Heart left ventricle (tissue), 13 donors: Measurements from ENCODE around the gene PRR35.

Experiments
- POLR2A ChIP-seq, 2 donors: fragments of 450-650 bp; IDR thresholded peaks; one replicate each; pipeline ENCODE4 v1.6.1; 2017; ENCODE audit warnings: antibody characterized with exemption in 2 of 2, mild to moderate bottlenecking in 2 of 2, moderate library complexity in 2 of 2
- TF ChIP-seq, protein P1 (sequence below), 12 donors: fragments of 200-600 bp; sonication (generic) in 4 of 12; IDR thresholded peaks; one replicate each; pipeline versions ENCODE4 v1.5.0 to v1.8.0; 2018 to 2022; ENCODE audit warnings: antibody characterized with exemption in 12 of 12, mild to moderate bottlenecking in 5 of 12
- donor health status: ischemic (EF 13 %, LVEDD 7.1; RV severe dilation, severe dysfunction).
- donor health status: DM: no; HTN: yes; CAD: no.
- donor health status: DM: no; HTN: no; CAD: no.
- donor health status: ischemic (EF 25% LVEDD 6.9; RV normal size, moderate dysfunction).
- donor health status: ischemic (EF 25% LVEDD 5.7; RV mildly dilated, moderate dysfunction).
- donor health status: ischemic (EF 35%, LVEDD 5.7; RV mildly dilated, moderate dysfunction).
- donor health status: nonischemic (EF 11% LVEDD 7.7; RV severe dilation, severe dysfunction).
- donor health status: DM: yes; HTN: yes; CAD: no.
- donor health status: PGD.
- donor health status: ischemic (EF 29% LVEDD 5.4; RV normal size, mild dysfunction).
- donor health status: nonischemic (EF 23%, LVEDD 6.1; RV moderate dilation, normal function).

DNA sequence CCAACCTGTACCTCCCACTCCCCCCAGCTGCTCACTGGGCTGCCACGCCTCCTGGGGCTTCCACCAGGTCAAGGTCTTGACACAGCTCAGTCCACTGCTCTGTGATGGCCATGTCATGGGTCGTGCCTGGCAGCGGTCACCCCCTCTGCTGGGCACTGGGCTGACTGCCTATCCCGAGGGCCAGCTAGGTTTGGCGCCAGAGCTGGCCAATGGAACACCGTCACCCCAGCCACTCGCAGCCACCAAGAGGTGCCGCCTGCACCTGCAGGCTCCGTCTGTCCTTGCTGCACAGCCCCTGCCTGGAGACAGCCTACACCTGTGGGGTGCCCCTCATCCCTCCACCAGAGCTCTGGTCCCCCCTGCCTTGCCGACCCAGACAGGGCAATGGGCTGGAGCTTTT, 25.2 kb downstream of the PRR35 start:
- no peak for TF ChIP-seq POLR2A (IDR thresholded peaks at IDR 0.05)
- TF ChIP-seq, protein P1, sequence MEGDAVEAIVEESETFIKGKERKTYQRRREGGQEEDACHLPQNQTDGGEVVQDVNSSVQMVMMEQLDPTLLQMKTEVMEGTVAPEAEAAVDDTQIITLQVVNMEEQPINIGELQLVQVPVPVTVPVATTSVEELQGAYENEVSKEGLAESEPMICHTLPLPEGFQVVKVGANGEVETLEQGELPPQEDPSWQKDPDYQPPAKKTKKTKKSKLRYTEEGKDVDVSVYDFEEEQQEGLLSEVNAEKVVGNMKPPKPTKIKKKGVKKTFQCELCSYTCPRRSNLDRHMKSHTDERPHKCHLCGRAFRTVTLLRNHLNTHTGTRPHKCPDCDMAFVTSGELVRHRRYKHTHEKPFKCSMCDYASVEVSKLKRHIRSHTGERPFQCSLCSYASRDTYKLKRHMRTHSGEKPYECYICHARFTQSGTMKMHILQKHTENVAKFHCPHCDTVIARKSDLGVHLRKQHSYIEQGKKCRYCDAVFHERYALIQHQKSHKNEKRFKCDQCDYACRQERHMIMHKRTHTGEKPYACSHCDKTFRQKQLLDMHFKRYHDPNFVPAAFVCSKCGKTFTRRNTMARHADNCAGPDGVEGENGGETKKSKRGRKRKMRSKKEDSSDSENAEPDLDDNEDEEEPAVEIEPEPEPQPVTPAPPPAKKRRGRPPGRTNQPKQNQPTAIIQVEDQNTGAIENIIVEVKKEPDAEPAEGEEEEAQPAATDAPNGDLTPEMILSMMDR (IDR thresholded peaks at IDR 0.05): no peak
